OCI-LY7 (cell line): ENCODE results near the gene OTUB1.

Experiments used
- CTCF ChIP-seq: fragments of 200-600 bp; sonication (generic); conservative IDR thresholded peaks from 2 replicates; pipeline ENCODE4 v1.5.1; 2014; ENCODE audit warnings: mild to moderate bottlenecking, antibody characterized with exemption, low read length, moderate library complexity, mixed read lengths
- EZH2phosphoT487 ChIP-seq: fragments of 200-600 bp; sonication (generic); IDR thresholded peaks from 2 replicates; pipeline ENCODE4 v1.6.1; 2018; ENCODE audit warnings: low read depth, borderline replicate concordance, mild to moderate bottlenecking, mixed run types, antibody characterized with exemption, low read length, moderate library complexity, mixed read lengths

GRCh38 chr11:63986156-63986931 lies at the start of gene OTUB1:
- TF ChIP-seq CTCF (no peak), EZH2phosphoT487 (no peak)
